ENCODE measurements around the gene WDR20.

DNA sequence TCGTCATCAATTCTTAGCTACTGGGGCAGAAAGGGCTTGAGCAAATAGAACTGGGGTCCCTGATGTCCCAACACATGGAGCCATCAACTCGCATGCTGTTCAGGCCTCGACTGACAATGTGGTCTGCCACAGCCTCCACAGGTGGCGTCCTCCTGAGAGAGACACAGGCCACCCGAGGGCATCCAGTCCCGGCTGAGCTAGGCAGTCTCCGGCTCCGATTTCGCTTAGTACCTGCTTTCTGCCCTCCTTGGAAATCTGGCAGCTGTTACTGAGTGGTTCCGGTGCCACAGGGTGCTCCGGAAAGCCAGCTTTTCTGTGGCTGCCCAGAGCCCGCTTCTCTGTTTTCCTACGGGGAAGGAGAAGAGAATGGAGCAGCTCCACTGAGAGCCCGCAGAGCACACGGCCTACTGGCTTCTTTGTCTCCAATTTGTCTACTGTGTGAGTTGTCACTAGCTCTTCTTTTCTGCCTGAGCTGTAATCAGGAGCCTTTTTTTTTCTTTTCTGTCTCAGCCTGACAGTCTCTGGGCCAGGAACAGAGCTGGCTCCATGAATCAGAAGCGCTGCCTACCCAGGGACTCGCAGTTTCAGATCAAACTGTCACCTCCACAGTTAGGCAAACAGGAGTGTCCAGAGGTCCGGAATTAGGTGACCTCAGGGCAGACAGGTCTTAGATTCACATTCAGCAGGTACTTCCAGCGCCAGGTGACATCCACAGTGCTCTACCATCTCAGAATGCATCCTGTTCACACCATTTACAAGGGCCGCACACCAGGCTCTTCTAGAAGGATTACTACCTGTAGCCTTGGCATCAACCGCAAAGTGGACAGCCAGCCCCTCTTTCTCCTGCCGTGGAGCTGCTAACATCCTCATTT lies 92.0 kb downstream of the WDR20 start:
- TF ChIP-seq POLR2A (IDR thresholded peaks at IDR 0.05) = no peak
- TF ChIP-seq, protein P1, sequence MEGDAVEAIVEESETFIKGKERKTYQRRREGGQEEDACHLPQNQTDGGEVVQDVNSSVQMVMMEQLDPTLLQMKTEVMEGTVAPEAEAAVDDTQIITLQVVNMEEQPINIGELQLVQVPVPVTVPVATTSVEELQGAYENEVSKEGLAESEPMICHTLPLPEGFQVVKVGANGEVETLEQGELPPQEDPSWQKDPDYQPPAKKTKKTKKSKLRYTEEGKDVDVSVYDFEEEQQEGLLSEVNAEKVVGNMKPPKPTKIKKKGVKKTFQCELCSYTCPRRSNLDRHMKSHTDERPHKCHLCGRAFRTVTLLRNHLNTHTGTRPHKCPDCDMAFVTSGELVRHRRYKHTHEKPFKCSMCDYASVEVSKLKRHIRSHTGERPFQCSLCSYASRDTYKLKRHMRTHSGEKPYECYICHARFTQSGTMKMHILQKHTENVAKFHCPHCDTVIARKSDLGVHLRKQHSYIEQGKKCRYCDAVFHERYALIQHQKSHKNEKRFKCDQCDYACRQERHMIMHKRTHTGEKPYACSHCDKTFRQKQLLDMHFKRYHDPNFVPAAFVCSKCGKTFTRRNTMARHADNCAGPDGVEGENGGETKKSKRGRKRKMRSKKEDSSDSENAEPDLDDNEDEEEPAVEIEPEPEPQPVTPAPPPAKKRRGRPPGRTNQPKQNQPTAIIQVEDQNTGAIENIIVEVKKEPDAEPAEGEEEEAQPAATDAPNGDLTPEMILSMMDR (IDR thresholded peaks at IDR 0.05) = no peak

Data from esophagus squamous epithelium (tissue), 4 donors.